HG02571 (cell line): ENCODE measurements around the gene COPB2.
A peak's percentile ranks its signal among the peaks of the same experiment; 100 is the strongest.
"Not testable (repeated sequence)": the region's sequence is repeated elsewhere in the genome, so short reads cannot be mapped to it uniquely, and the experiment has no call there.

Experiments
- ATAC-seq: cut with Tn5 transposase; IDR thresholded peaks from one replicate; pipeline ENCODE4 v1.9.1; 2021; ENCODE audit warnings: mild to moderate bottlenecking, moderate library complexity; ENCODE audit not compliant: unreplicated experiment

COPB2 gene

GRCh38 chr3:139380575-139380974, 8.9 kb downstream of the COPB2 start:
- ATAC-seq = no peak

GRCh38 chr3:139378587-139379241, 10.7 kb downstream of the COPB2 start:
- no peak for ATAC-seq

GRCh38 chr3:139377378-139377777, 12.1 kb downstream of the COPB2 start:
- ATAC-seq = no peak

GRCh38 chr3:139374099-139374498, 15.3 kb downstream of the COPB2 start:
- ATAC-seq = no peak

GRCh38 chr3:139364549-139364948, 24.9 kb downstream of the COPB2 start:
- ATAC-seq = no peak

- no peak for ATAC-seq
Observed at GRCh38 chr3:139361276-139361675, 28.2 kb downstream of the COPB2 start.

GRCh38 chr3:139358841-139359562, 30.4 kb downstream of the COPB2 start:
- ATAC-seq = no peak

- peak; percentile 45 for ATAC-seq
Observed at GRCh38 chr3:139357899-139358298, 31.5 kb downstream of the COPB2 start.

GRCh38 chr3:139355891-139356290, 33.6 kb downstream of the COPB2 start:
- ATAC-seq = no peak

GRCh38 chr3:139355476-139355875, 34.0 kb downstream of the COPB2 start:
- ATAC-seq = no peak

GRCh38 chr3:139354661-139355060, 34.8 kb downstream of the COPB2 start:
- ATAC-seq = no peak

GRCh38 chr3:139353920-139354556, 35.4 kb downstream of the COPB2 start:
- ATAC-seq = no peak

- no peak for ATAC-seq
Observed at GRCh38 chr3:139346771-139347170, 42.7 kb downstream of the COPB2 start.

GRCh38 chr3:139343895-139344856, 45.3 kb downstream of the COPB2 start, which contains the start of gene MRPS22:
MRPS22 (plus strand) TSS chr3:139344020; CDS start chr3:139344027, 7 bp downstream.
- ATAC-seq = peak; percentile 98

- ATAC-seq = no peak
Observed at GRCh38 chr3:139342054-139342453, 47.4 kb downstream of the COPB2 start.

GRCh38 chr3:139340784-139341183, 48.7 kb downstream of the COPB2 start:
- ATAC-seq = no peak

- ATAC-seq = no peak
Observed at GRCh38 chr3:139339219-139339906, 50.1 kb downstream of the COPB2 start.

GRCh38 chr3:139338405-139338804, 51.0 kb downstream of the COPB2 start:
- no peak for ATAC-seq

- ATAC-seq = not testable (repeated sequence)
Observed at GRCh38 chr3:139334675-139335074, 54.8 kb downstream of the COPB2 start.

GRCh38 chr3:139332092-139332491, 57.4 kb downstream of the COPB2 start:
- no peak for ATAC-seq
